ENCODE data around the gene PAFAH2. TPM values are rescaled to one million over a fixed set of nuclear protein-coding genes. Genes with fewer than 3 reads are reported as not detected.

Gene PAFAH2
- total and polyA plus RNA-seq, 4 donors: 9.0 to 13.8 (median 10.8) TPM

DNA sequence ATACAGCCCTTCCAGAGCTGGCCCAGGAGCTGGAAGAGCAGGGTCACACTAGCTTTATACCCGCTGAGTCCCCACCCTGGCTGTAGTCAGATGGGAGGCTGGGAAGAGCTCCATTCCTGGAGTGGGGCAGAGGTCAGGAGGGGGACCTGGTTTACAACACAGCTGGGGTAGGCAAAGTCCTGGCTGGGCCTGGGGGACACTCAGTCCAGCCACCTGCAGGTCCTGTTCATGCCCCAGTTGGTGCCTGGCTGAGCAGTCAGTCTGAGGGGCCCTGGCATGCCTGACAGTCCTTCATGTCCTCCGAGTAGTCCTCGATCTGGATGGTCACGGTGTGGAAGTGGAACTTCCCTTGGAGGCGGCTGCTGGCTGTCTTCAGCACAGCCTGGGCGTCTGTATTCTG, 41.0 kb upstream of the PAFAH2 start:
- TF ChIP-seq FOXA1 (IDR thresholded peaks at IDR 0.05) (no peak), YY1 (IDR thresholded peaks at IDR 0.05) (no peak), SP1 (IDR thresholded peaks at IDR 0.05) (no peak), RXRA (IDR thresholded peaks at IDR 0.05) (no peak)
- TF ChIP-seq, protein P1, sequence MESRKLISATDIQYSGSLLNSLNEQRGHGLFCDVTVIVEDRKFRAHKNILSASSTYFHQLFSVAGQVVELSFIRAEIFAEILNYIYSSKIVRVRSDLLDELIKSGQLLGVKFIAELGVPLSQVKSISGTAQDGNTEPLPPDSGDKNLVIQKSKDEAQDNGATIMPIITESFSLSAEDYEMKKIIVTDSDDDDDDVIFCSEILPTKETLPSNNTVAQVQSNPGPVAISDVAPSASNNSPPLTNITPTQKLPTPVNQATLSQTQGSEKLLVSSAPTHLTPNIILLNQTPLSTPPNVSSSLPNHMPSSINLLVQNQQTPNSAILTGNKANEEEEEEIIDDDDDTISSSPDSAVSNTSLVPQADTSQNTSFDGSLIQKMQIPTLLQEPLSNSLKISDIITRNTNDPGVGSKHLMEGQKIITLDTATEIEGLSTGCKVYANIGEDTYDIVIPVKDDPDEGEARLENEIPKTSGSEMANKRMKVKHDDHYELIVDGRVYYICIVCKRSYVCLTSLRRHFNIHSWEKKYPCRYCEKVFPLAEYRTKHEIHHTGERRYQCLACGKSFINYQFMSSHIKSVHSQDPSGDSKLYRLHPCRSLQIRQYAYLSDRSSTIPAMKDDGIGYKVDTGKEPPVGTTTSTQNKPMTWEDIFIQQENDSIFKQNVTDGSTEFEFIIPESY (IDR thresholded peaks at IDR 0.05): no peak
- TF ChIP-seq, protein P2, sequence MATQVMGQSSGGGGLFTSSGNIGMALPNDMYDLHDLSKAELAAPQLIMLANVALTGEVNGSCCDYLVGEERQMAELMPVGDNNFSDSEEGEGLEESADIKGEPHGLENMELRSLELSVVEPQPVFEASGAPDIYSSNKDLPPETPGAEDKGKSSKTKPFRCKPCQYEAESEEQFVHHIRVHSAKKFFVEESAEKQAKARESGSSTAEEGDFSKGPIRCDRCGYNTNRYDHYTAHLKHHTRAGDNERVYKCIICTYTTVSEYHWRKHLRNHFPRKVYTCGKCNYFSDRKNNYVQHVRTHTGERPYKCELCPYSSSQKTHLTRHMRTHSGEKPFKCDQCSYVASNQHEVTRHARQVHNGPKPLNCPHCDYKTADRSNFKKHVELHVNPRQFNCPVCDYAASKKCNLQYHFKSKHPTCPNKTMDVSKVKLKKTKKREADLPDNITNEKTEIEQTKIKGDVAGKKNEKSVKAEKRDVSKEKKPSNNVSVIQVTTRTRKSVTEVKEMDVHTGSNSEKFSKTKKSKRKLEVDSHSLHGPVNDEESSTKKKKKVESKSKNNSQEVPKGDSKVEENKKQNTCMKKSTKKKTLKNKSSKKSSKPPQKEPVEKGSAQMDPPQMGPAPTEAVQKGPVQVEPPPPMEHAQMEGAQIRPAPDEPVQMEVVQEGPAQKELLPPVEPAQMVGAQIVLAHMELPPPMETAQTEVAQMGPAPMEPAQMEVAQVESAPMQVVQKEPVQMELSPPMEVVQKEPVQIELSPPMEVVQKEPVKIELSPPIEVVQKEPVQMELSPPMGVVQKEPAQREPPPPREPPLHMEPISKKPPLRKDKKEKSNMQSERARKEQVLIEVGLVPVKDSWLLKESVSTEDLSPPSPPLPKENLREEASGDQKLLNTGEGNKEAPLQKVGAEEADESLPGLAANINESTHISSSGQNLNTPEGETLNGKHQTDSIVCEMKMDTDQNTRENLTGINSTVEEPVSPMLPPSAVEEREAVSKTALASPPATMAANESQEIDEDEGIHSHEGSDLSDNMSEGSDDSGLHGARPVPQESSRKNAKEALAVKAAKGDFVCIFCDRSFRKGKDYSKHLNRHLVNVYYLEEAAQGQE (IDR thresholded peaks at IDR 0.05): no peak
- TF ChIP-seq, protein P3, sequence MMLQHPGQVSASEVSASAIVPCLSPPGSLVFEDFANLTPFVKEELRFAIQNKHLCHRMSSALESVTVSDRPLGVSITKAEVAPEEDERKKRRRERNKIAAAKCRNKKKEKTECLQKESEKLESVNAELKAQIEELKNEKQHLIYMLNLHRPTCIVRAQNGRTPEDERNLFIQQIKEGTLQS (IDR thresholded peaks at IDR 0.05): no peak
- TF ChIP-seq, protein P4, sequence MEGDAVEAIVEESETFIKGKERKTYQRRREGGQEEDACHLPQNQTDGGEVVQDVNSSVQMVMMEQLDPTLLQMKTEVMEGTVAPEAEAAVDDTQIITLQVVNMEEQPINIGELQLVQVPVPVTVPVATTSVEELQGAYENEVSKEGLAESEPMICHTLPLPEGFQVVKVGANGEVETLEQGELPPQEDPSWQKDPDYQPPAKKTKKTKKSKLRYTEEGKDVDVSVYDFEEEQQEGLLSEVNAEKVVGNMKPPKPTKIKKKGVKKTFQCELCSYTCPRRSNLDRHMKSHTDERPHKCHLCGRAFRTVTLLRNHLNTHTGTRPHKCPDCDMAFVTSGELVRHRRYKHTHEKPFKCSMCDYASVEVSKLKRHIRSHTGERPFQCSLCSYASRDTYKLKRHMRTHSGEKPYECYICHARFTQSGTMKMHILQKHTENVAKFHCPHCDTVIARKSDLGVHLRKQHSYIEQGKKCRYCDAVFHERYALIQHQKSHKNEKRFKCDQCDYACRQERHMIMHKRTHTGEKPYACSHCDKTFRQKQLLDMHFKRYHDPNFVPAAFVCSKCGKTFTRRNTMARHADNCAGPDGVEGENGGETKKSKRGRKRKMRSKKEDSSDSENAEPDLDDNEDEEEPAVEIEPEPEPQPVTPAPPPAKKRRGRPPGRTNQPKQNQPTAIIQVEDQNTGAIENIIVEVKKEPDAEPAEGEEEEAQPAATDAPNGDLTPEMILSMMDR (IDR thresholded peaks at IDR 0.05; ENCODE audit: low read depth, low read length, missing input control): no peak
- Histone ChIP-seq H3K36me3 (ENCODE audit: control insufficient read depth in 4 of 4, insufficient read depth in 3 of 4, low read depth in 1 of 4, low read length in 3 of 4) (no peaks in the 10 kb centered on the region), H3K27ac (ENCODE audit: low read depth in 1 of 2, low read length in 2 of 2) (no peak overlapping the region), H3K27me3 (ENCODE audit: control insufficient read depth in 4 of 4, insufficient read depth in 4 of 4, low read length in 3 of 4) (peaks cover 0 to under 1% (median 0%) of the 10 kb centered on the region in 4 donors), H3K4me1 (ENCODE audit: control insufficient read depth in 4 of 4, insufficient read depth in 4 of 4, low read length in 3 of 4) (peaks cover 1 to 14% (median 8%) of the 10 kb centered on the region in 4 donors), H3K9me3 (ENCODE audit: control insufficient read depth in 4 of 4, low read length in 3 of 4) (no peaks in the 10 kb centered on the region), H3K9ac (ENCODE audit: low read depth in 1 of 2, low read length in 2 of 2) (no peak overlapping the region), H3K4me3 (ENCODE audit: low read depth in 1 of 3, low read length in 3 of 3) (no peak overlapping the region)
- DNase-seq (ENCODE audit: low spot score): no peak
- WGBS: 77% methylated on average over 6 of the region's 6 CpGs

DNA sequence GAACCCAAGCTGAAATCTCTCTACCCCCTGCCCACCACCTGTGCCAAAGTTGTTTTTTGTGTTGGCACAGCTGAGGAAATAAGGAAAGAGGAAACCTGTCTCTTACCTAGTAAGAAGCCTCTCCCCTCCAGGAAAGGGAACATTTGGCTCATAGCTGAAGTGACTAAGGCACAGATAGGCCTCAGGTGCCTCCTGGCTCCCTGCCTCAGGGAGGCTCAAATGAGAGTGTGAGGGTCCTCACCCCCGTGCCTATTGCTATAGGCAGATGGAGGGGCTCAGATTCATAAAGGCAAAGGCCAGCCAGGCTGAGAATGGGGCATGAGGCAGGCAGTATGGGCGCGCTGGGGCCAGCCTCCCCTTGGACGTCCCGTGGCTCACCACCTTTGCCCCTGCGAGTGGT, 40.6 kb upstream of the PAFAH2 start:
- Histone ChIP-seq H3K27ac (ENCODE audit: low read depth in 1 of 2, low read length in 2 of 2) (no peak overlapping the region), H3K9me3 (ENCODE audit: control insufficient read depth in 4 of 4, low read length in 3 of 4) (no peaks in the 10 kb centered on the region), H3K36me3 (ENCODE audit: control insufficient read depth in 4 of 4, insufficient read depth in 3 of 4, low read depth in 1 of 4, low read length in 3 of 4) (no peaks in the 10 kb centered on the region), H3K4me3 (ENCODE audit: low read depth in 1 of 3, low read length in 3 of 3) (no peak overlapping the region), H3K9ac (ENCODE audit: low read depth in 1 of 2, low read length in 2 of 2) (no peak overlapping the region), H3K4me1 (ENCODE audit: control insufficient read depth in 4 of 4, insufficient read depth in 4 of 4, low read length in 3 of 4) (peaks cover 1 to 14% (median 8%) of the 10 kb centered on the region in 4 donors), H3K27me3 (ENCODE audit: control insufficient read depth in 4 of 4, insufficient read depth in 4 of 4, low read length in 3 of 4) (no peaks in the 10 kb centered on the region)
- WGBS: 91% methylated on average over 6 of the region's 6 CpGs
- TF ChIP-seq, protein P5, sequence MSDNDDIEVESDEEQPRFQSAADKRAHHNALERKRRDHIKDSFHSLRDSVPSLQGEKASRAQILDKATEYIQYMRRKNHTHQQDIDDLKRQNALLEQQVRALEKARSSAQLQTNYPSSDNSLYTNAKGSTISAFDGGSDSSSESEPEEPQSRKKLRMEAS (IDR thresholded peaks at IDR 0.05): no peak
- TF ChIP-seq FOXA1 (IDR thresholded peaks at IDR 0.05) (no peak), TAF1 (conservative IDR thresholded peaks at IDR 0.05) (no peak), SP1 (IDR thresholded peaks at IDR 0.05) (no peak), GABPA (IDR thresholded peaks at IDR 0.05 in 1 of 2, conservative IDR thresholded peaks at IDR 0.05 in 1 of 2) (no peak), FOXA2 (IDR thresholded peaks at IDR 0.05) (no peak), NR2F2 (IDR thresholded peaks at IDR 0.05) (no peak), HNF4A (conservative IDR thresholded peaks at IDR 0.05) (no peak), EGR1 (IDR thresholded peaks at IDR 0.05; ENCODE audit: low read depth in 2 of 2) (no peak)
- no peak for DNase-seq (ENCODE audit: low spot score)

Data from liver (tissue), 9 donors.